ENCODE data around the gene AGFG2. TPM values are rescaled to one million over a fixed set of nuclear protein-coding genes. Genes with fewer than 3 reads are reported as not detected.

Gene AGFG2
- total and polyA plus RNA-seq, 2 of the 4 experiments (the other 2 are of a cell fraction), result 3.0 to 10.0 TPM

DNA sequence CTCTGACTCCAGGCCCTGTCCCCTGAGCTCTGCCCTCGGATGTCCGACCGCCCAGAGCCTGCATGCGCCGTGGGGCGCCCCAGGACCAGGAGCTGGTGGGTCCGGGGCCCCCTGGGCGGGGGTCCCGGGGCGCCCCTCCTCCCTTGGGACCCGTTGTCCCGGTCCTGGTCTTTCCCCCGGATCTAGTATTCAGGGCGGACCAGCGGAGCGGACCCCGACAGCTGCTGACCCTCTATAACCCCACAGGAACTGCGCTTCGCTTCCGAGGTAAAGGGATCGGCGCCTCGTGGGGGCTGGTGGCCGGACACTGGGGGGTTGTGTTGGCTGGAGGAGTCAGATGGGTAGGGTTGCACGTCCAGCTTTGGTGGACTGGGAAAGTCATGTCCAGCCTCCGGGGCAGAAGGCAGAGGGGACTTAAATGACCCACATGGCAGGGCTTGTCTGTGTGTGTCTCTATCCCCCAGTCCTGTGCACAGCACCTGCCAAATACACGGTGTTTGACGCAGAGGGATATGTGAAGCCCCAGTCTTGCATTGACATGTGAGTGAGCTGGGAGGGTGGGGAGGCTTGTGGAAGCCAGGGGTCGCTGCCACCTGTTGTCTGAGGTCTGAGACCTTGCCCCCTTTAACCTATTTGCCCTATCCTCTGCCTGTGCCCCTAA, 73.9 kb downstream of the AGFG2 start (continued):
- TF ChIP-seq, protein P1, sequence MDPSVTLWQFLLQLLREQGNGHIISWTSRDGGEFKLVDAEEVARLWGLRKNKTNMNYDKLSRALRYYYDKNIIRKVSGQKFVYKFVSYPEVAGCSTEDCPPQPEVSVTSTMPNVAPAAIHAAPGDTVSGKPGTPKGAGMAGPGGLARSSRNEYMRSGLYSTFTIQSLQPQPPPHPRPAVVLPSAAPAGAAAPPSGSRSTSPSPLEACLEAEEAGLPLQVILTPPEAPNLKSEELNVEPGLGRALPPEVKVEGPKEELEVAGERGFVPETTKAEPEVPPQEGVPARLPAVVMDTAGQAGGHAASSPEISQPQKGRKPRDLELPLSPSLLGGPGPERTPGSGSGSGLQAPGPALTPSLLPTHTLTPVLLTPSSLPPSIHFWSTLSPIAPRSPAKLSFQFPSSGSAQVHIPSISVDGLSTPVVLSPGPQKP (IDR thresholded peaks at IDR 0.05; ENCODE audit: borderline replicate concordance, low read depth, low read length), result no peak
- no peak for TF ChIP-seq RCOR1 (IDR thresholded peaks at IDR 0.05; ENCODE audit: insufficient replicate concordance, low read length)
